ENCODE measurements around the gene ADAMTS4.

Gene ADAMTS4

GRCh38 chr1:161137881-161138280 is 61.0 kb downstream of the ADAMTS4 start:
- H3K27ac ChIP-seq, result no peak overlapping the region
- TF ChIP-seq, protein P1, sequence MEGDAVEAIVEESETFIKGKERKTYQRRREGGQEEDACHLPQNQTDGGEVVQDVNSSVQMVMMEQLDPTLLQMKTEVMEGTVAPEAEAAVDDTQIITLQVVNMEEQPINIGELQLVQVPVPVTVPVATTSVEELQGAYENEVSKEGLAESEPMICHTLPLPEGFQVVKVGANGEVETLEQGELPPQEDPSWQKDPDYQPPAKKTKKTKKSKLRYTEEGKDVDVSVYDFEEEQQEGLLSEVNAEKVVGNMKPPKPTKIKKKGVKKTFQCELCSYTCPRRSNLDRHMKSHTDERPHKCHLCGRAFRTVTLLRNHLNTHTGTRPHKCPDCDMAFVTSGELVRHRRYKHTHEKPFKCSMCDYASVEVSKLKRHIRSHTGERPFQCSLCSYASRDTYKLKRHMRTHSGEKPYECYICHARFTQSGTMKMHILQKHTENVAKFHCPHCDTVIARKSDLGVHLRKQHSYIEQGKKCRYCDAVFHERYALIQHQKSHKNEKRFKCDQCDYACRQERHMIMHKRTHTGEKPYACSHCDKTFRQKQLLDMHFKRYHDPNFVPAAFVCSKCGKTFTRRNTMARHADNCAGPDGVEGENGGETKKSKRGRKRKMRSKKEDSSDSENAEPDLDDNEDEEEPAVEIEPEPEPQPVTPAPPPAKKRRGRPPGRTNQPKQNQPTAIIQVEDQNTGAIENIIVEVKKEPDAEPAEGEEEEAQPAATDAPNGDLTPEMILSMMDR (IDR thresholded peaks at IDR 0.05), result no peak

All from 22Rv1 (cell line).